Measurements from ENCODE around the gene ATP2C2.
"Not testable (repeated sequence)": the region's sequence is repeated elsewhere in the genome, so short reads cannot be mapped to it uniquely, and the experiment has no call there.

ATP2C2 gene

DNA sequence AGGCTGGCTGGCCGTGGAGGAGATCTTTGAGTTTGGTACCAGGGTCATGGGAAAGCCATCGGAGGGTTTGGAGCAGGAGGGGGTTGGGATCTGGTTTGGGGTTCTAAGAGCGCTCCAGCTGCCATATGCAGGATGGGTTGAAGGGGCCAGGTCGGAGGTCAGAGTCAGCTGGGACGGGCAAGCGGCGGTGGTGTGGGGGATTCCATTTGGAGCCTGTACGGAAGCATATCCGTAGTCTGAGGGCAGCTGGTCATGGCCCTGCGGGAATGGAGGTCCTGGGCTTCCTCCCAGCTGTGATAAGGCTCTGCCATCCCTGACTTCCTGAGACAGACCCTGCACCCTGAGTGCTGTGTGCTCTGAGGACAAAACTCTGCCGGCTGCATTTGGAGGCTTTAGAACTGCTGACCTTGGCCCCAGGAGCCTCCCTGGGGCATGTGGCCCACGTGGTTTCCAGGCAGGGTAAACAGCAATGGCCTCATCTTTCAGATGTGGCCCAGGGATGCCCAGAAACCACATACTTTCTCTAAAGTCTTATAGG lies 46.5 kb downstream of the ATP2C2 start:
- no peak for DNase-seq
- peaks cover 4% of the 10 kb centered on the region for H3K36me3 Mint-ChIP-seq (ENCODE audit: insufficient read depth)
- no peaks in the 10 kb centered on the region for H3K9me3 Mint-ChIP-seq
- no peaks in the 10 kb centered on the region for H3K4me1 Mint-ChIP-seq (ENCODE audit: low read depth in 2 of 2)
- no peak overlapping the region for H3K4me3 Mint-ChIP-seq
- no peak overlapping the region for H3K27ac Mint-ChIP-seq
- peaks cover 59 to 74% of the 10 kb centered on the region in 2 donors for H3K27me3 Mint-ChIP-seq
- no peak for ATAC-seq (replicated peaks)

DNA sequence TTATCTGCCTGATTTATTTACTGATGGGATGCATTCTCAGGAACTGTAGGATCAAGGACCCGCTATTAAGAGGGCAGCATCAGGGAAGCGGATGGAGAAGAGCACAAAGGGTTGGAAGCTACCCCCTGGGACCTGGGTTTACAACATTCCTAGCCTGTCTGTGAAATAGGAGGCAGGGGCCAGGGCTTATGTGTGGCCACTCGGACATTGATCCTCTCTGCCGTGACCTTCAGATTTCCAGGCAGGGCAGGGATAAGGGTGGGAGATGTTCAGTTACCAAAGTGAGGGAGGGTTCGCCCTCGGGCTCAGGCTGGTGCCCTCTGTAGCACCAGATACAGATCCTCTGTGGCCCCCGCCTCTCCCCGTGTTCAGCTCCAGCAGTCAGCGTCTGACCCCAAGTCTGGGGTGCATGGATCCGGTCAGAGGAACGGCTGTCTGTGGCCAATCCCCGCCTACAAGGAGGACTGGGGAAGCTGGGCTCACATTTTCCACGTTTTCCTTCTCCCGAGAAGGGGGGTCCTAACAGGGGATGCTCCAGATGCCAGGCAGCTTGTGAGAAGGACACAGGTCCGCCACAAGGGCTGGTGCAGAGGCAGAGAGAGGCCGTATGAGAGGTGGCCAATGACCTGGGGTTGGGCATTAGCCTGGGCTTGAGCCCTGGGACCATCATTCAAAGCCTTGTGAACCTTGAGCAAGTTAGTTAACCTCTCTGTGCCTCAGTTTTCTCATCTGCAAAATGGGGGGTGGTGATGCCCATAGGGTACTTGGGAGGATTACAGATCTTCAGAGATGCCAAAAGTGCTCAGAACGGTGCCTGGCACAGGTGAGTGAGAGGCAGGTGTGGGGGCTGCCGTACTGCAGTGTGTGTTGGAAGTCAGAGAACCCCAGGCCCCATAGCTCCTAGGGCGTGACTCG lies 48.3 kb downstream of the ATP2C2 start:
- Mint-ChIP-seq H3K27me3 (peaks cover 59 to 77% of the 10 kb centered on the region in 2 donors), H3K27ac (no peak overlapping the region), H3K4me3 (no peak overlapping the region), H3K36me3 (ENCODE audit: insufficient read depth) (peaks cover 4% of the 10 kb centered on the region), H3K9me3 (no peaks in the 10 kb centered on the region), H3K4me1 (ENCODE audit: low read depth in 2 of 2) (peaks cover 0 to 4% of the 10 kb centered on the region in 2 donors)
- DNase-seq, result no peak
- ATAC-seq (replicated peaks), result no peak

DNA sequence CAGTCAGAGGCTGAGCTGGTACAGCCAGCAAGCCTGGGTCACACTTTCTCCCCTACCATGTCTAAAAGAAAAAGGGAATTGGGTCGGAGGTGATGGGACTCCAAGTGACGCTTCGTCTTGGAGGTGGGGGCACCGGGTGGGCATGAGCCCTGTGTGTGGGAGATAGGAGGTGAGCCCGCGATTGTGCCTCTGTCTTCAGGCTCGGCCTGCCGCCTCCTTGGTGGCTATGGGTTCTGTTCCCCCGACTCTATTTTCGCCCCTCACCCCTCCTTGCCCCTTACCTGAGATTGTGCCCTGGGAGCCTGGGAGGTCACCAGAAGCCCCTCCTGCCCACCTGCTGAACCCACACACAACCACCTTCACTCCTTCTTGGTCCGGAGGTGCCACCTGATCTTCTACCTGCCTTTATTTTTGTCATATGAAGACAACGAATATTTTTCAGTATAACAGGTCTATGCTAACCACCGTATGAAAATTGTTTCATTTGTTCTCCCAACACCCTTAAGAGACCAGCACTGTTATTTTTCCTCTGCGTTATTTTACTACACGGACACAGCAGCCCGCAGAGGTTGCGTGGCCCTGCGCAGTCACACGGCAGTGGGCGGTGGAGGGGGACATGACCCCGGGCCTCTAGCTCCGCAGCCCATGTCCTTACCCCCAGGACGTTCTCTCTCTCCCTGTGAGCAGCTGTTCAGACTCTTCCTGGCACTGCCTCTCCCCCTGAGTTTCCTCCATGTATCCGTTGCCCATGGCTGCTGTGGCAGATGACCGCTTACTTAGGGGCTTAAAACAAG lies 49.9 kb downstream of the ATP2C2 start:
- no peak overlapping the region for H3K27ac Mint-ChIP-seq
- H3K27me3 Mint-ChIP-seq, result peaks cover 47 to 77% of the 10 kb centered on the region in 2 donors
- ATAC-seq (replicated peaks), result no peak
- no peaks in the 10 kb centered on the region for H3K9me3 Mint-ChIP-seq
- DNase-seq, result no peak
- peaks cover 0 to 4% of the 10 kb centered on the region in 2 donors for H3K4me1 Mint-ChIP-seq (ENCODE audit: low read depth in 2 of 2)
- H3K4me3 Mint-ChIP-seq, result no peak overlapping the region
- no peaks in the 10 kb centered on the region for H3K36me3 Mint-ChIP-seq (ENCODE audit: insufficient read depth)

DNA sequence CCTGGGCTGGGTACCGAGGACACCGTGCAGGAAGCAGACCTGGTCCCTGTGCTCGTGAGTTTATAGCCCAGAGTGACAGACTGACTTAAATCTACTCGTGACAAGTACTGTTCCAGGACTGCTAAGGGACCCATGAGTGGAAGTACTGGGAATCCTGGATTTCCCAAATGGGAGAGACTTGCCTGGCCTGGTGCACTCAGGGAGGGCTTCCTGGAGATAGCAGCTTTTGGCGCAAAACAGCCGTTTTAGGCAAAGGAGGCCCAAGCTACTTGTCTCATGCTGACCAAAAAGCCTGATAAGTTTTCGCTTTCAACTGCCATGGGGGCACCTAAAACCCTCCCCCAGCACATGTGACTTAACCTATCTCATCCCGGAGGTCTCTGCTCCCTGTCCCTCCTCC lies 51.4 kb downstream of the ATP2C2 start:
- H3K27me3 Mint-ChIP-seq, result peaks cover 37 to 63% of the 10 kb centered on the region in 2 donors
- no peaks in the 10 kb centered on the region for H3K9me3 Mint-ChIP-seq
- peaks cover 0 to 4% of the 10 kb centered on the region in 2 donors for H3K4me1 Mint-ChIP-seq (ENCODE audit: low read depth in 2 of 2)
- no peaks in the 10 kb centered on the region for H3K36me3 Mint-ChIP-seq (ENCODE audit: insufficient read depth)
- no peak overlapping the region for H3K27ac Mint-ChIP-seq
- H3K4me3 Mint-ChIP-seq, result no peak overlapping the region
- ATAC-seq (replicated peaks) (no peak), DNase-seq (no peak)

DNA sequence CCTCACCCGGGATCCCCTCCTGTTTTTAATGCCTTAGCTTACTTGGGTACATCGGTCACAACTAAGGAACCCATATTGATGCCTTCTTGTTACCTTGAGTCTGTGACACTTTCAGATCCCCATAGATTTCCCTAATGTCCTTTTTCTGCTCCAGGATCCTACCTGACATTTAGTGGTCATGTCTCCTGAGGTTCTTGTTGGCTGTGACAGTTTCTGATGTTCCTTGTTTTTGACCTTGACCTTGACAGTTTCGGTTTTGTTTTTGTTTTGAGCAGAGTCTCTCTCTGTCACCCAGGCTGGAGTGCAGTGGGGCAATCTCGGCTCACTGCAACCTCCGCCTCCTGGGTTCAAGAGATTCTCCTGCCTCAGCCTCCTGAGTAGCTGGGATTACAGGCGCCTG lies 52.2 kb downstream of the ATP2C2 start:
- not testable (repeated sequence) for H3K4me1 Mint-ChIP-seq (ENCODE audit: low read depth in 2 of 2); H3K4me3 Mint-ChIP-seq; H3K9me3 Mint-ChIP-seq; H3K36me3 Mint-ChIP-seq (ENCODE audit: insufficient read depth); ATAC-seq (replicated peaks); DNase-seq; H3K27ac Mint-ChIP-seq
- peaks cover 41 to 62% of the 10 kb centered on the region in 2 donors for H3K27me3 Mint-ChIP-seq

DNA sequence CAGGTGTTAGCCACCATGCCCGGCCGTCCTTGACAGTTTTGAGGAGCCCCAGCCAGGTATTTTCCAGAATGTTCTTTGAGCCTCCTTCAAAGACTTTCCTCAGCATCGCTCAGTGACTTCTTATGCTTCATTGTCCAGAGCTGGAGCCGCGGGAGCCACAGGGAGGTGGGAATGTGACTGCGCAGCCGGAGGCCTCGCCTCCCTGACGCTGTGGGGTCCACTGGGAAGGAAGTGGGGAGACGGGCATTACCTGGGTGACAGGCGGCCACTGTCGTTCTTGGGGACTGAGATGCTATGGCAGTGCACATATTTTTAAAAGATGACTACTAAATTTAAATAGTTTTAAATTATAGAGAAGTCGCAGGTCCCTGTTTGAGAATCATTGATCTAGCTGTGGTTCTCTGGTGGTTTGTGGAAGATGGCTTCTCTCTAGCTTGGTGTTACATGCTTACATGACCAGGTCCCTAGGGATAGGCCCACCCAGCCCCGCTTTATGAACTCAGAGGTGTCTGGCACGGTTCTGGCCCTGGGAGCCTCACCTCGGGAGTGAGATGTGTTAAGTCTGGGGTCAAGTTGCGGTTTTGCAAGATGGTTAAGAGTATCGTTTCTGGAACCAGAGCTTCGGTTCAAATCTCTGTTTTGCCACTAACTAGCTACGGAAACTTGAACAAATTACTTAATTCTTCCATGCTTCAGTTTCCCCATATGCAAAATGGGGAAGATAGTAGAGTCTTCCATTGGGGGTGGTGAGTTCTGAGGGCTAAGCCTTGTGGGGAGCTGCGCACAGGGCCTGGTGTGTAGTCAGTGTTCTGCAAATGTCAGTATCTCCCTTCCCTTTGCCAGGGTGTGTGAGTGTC lies 53.0 kb downstream of the ATP2C2 start:
- DNase-seq (no peak), ATAC-seq (replicated peaks) (no peak)
- peaks cover 41 to 62% of the 10 kb centered on the region in 2 donors for H3K27me3 Mint-ChIP-seq
- H3K27ac Mint-ChIP-seq, result no peak overlapping the region
- H3K36me3 Mint-ChIP-seq (ENCODE audit: insufficient read depth), result no peaks in the 10 kb centered on the region
- H3K9me3 Mint-ChIP-seq, result no peaks in the 10 kb centered on the region
- H3K4me3 Mint-ChIP-seq, result no peak overlapping the region
- H3K4me1 Mint-ChIP-seq (ENCODE audit: low read depth in 2 of 2), result peaks cover 0 to 4% of the 10 kb centered on the region in 2 donors

DNA sequence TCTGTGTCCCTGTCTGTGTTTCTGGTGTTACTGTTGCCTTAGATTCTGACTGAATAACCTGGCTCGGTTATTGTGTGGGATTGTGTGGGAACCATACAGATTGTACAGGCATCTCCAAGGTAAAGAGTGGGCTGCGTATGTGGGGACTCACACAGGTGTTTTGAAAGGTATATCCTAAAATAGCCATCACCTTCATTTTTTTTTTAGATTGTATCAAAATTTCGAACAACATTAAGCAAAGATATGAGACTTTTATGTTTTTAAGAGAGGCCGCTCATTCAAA lies 53.5 kb downstream of the ATP2C2 start:
- no peaks in the 10 kb centered on the region for H3K36me3 Mint-ChIP-seq (ENCODE audit: insufficient read depth)
- DNase-seq, result no peak
- H3K4me3 Mint-ChIP-seq, result no peak overlapping the region
- no peak for ATAC-seq (replicated peaks)
- H3K27ac Mint-ChIP-seq, result no peak overlapping the region
- H3K9me3 Mint-ChIP-seq, result no peaks in the 10 kb centered on the region
- peaks cover 0 to 4% of the 10 kb centered on the region in 2 donors for H3K4me1 Mint-ChIP-seq (ENCODE audit: low read depth in 2 of 2)
- H3K27me3 Mint-ChIP-seq, result peaks cover 40 to 62% of the 10 kb centered on the region in 2 donors

DNA sequence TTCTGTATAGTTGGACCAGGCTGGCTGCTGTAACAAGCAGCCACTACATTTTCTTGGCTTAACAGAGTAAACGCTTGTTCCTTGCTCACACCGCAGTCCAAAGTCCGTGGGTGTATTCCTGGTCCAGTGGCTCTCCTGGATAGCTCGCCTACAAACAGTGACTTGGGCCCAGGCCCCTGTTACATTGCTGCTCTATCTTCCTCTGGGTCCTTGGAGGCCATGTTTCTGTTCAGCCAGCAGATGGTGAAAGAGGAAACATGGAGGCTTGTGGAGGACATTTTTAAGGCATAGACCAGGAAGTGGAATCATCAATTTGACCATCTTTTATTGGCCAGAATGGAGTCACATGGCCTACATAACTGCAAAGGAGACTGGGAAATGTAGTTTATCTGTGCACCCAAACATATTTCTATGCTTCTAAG lies 55.1 kb downstream of the ATP2C2 start:
- H3K4me3 Mint-ChIP-seq, result no peak overlapping the region
- H3K4me1 Mint-ChIP-seq (ENCODE audit: low read depth in 2 of 2), result peaks cover 0 to 4% of the 10 kb centered on the region in 2 donors
- DNase-seq (no peak), ATAC-seq (replicated peaks) (no peak)
- no peaks in the 10 kb centered on the region for H3K36me3 Mint-ChIP-seq (ENCODE audit: insufficient read depth)
- no peak overlapping the region for H3K27ac Mint-ChIP-seq
- no peaks in the 10 kb centered on the region for H3K9me3 Mint-ChIP-seq
- H3K27me3 Mint-ChIP-seq, result peaks cover 39 to 57% of the 10 kb centered on the region in 2 donors

DNA sequence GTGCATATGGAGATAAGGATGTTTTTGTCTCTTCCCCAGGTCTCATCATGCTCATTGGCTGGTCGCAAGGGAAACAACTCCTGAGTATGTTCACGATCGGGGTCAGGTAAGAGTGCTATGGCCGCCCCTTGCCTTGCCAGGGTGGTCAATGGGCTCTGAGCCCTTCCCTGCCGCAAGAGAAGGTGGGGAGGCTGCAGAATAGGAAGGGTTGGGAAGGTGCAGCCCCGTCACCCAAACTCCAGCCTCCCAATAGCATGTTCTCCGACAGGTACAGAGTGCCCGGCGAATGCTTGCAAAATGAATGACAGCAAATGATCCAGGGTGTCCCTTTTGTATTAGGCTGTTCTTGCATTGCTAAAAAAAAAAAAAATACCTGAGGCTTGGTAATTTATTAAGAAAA lies 57.4 kb downstream of the ATP2C2 start:
- Mint-ChIP-seq H3K36me3 (ENCODE audit: insufficient read depth) (no peaks in the 10 kb centered on the region), H3K4me1 (ENCODE audit: low read depth in 2 of 2) (no peaks in the 10 kb centered on the region), H3K4me3 (no peak overlapping the region), H3K27me3 (peaks cover 47 to 57% of the 10 kb centered on the region in 2 donors), H3K27ac (no peak overlapping the region), H3K9me3 (no peaks in the 10 kb centered on the region)
- DNase-seq (no peak), ATAC-seq (replicated peaks) (no peak)

DNA sequence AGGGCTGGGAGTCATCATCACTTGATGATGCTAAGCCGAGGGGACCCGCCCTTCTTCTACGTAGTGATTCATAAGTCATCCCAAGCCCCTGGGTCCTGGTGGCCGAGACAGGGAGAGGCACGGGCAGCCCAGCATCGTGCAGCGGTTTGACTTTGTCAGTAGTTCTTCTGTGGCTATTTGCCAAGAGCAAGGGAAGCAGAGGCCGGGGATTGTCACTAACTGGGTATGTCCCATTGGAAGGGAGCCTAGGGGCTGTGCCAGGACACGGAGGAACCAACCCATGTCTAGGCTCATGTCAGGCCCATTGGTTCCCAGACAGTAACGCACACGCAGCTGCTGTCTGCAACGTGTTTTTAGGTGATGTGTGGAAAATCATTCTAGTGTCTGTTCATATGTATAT lies 58.5 kb downstream of the ATP2C2 start:
- Mint-ChIP-seq H3K9me3 (no peaks in the 10 kb centered on the region), H3K4me3 (no peak overlapping the region), H3K27ac (no peak overlapping the region), H3K4me1 (ENCODE audit: low read depth in 2 of 2) (no peaks in the 10 kb centered on the region), H3K36me3 (ENCODE audit: insufficient read depth) (no peaks in the 10 kb centered on the region), H3K27me3 (peaks cover 58 to 64% of the 10 kb centered on the region in 2 donors)
- no peak for DNase-seq
- no peak for ATAC-seq (replicated peaks)

DNA sequence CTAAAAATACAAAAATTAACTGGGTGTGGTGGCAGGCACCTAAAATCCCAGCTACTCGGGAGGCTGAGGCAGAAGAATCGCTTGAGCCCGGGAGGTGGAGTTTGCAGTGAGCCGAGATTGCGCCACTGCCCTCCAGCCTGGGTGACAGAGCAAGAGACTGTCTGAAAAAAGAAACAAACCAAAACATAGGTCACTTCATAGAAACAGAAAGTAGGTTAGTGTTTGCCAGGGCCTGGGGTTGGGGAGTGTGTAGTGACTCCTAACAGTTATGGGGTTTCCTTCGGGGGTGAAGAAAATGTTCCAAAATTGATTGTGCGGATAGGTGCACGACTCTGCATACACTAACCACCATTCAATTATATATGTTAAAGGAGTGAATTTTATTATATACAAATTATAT lies 59.2 kb downstream of the ATP2C2 start:
- Mint-ChIP-seq H3K27ac (no peak overlapping the region), H3K27me3 (peaks cover 65 to 72% of the 10 kb centered on the region in 2 donors)

DNA sequence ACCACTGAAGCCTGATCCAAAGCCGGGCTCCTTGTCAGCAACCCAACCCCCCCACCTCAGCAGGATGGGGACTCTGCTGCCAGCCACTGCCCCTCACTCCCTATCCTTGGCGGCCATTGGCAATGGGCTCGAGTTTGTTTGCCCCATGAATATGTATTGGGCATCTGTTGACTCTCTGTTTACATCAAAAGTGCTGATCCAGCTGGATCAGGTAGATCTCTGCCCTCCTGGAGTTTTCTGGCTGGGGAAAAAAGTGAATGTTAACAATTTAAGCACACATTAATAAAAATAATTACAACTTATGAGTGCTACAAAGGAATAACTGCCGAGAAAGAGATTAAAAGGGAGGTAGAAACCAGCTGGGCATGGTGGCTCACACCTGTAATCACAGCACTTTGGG lies 62.5 kb downstream of the ATP2C2 start:
- DNase-seq (no peak), ATAC-seq (replicated peaks) (no peak)
- H3K27ac Mint-ChIP-seq, result no peak overlapping the region
- H3K9me3 Mint-ChIP-seq, result no peaks in the 10 kb centered on the region
- H3K4me1 Mint-ChIP-seq (ENCODE audit: low read depth in 2 of 2), result no peaks in the 10 kb centered on the region
- no peak overlapping the region for H3K4me3 Mint-ChIP-seq
- H3K36me3 Mint-ChIP-seq (ENCODE audit: insufficient read depth), result no peaks in the 10 kb centered on the region
- peaks cover 59 to 64% of the 10 kb centered on the region in 2 donors for H3K27me3 Mint-ChIP-seq

More for the DNA sequence above, 59.2 kb downstream of the ATP2C2 start:
- no peak overlapping the region for H3K4me3 Mint-ChIP-seq
- no peaks in the 10 kb centered on the region for H3K4me1 Mint-ChIP-seq (ENCODE audit: low read depth in 2 of 2)
- ATAC-seq (replicated peaks) (no peak), DNase-seq (no peak)
- H3K36me3 Mint-ChIP-seq (ENCODE audit: insufficient read depth), result no peaks in the 10 kb centered on the region
- H3K9me3 Mint-ChIP-seq, result no peaks in the 10 kb centered on the region

DNA sequence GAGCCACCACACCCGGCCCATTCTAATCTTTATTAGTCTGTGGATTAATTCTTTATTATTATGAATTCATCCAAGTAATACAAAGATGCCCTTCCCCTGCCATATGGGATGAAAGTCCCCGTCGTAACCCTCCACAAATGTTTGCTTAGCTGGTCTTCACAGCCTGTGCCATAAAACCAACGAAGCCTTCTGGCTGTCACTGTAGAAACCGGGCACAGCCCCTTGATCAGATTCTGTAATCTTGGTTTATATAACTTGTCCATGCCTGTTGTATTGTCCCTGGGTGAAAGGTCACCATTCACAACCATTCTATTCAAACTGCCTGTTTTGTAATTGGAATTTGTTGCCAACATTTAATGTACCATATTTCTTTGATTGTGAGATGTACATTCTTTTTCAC lies 66.5 kb downstream of the ATP2C2 start:
- H3K4me3 Mint-ChIP-seq, result no peak overlapping the region
- no peaks in the 10 kb centered on the region for H3K4me1 Mint-ChIP-seq (ENCODE audit: low read depth in 2 of 2)
- H3K36me3 Mint-ChIP-seq (ENCODE audit: insufficient read depth), result no peaks in the 10 kb centered on the region
- H3K27me3 Mint-ChIP-seq, result peaks cover 27 to 48% of the 10 kb centered on the region in 2 donors
- H3K27ac Mint-ChIP-seq, result no peak overlapping the region
- H3K9me3 Mint-ChIP-seq, result no peaks in the 10 kb centered on the region
- ATAC-seq (replicated peaks) (no peak), DNase-seq (no peak)

Data from effector memory CD8-positive, alpha-beta T cell (primary cell).